K562 (cell line): ENCODE data around the gene ITGAL. TPM values are rescaled to one million over a fixed set of nuclear protein-coding genes. Genes with fewer than 3 reads are reported as not detected.

Source experiments
- ATAC-seq: fragments of 200-7000 bp; cut with Tn5 transposase; 3 replicates; pipeline ENCODE4 v1.9.1; 2020; ENCODE audit warnings: moderate library complexity
- BruUV-seq: library from RNA; stranded (reverse); fragments of 400-500 nt; replicated peaks from 2 replicates; lab custom pipeline; 2021; lab: Mats Ljungman, UMichigan
- CTCF ChIA-PET: fragments of 300-600 bp; formaldehyde crosslinking; extraction: SDS; loops from one replicate; lab custom pipeline; 2021; ENCODE audit warnings: low intra/inter-chr PET ratio; lab: Yijun Ruan, JAX
- POLR2A ChIA-PET: fragments of 300-600, 350-650 bp; sonication (Branson Sonifier 250); formaldehyde crosslinking; extraction: SDS; loops from one replicate; lab custom pipeline; 2021; ENCODE audit warnings: antibody characterized with exemption, inconsistent platforms; lab: Yijun Ruan, JAX
- DNase-seq, 4 experiments: peaks; one replicate each; pipeline versions ENCODE4 v3.0.0 to v3.0.0-alpha.2; 2011 to 2018; ENCODE audit warnings: low spot score in 3 of 4, mixed read lengths in 3 of 4; ENCODE audit errors: extremely low read depth in 1 of 4
- FAIRE-seq: peaks from 2 replicates; lab custom pipeline; 2011; peaks lifted over from hg19 to GRCh38; lab: Jason Lieb, UNC
- H2AFZ ChIP-seq: 2 replicates; pipeline ENCODE4 v1.6.0; 2011; ENCODE audit warnings: low read depth, low read length, control low read depth, inconsistent platforms
- H3K27ac ChIP-seq: fragments of 200-600 bp; 3 replicates; pipeline ENCODE4 v1.8.0; 2011; ENCODE audit warnings: low read depth, mild to moderate bottlenecking, control low read depth, inconsistent platforms, low read length, moderate library complexity, mixed read lengths; ENCODE audit errors: extremely low read depth
- H3K27me3 ChIP-seq, 2 experiments: fragments of 300-600 bp in 1 of 2; 2 replicates in 1 of 2; 3 replicates in 1 of 2; pipeline versions ENCODE4 v1.6.0 to v1.8.0; 2011; ENCODE audit warnings: inconsistent platforms in 2 of 2, low read length in 2 of 2, mild to moderate bottlenecking in 1 of 2, mixed read lengths in 1 of 2, moderate library complexity in 1 of 2; ENCODE audit not compliant: control insufficient read depth in 2 of 2, insufficient read depth in 2 of 2
- H3K36me3 ChIP-seq: fragments of 300-600 bp; 3 replicates; pipeline ENCODE4 v1.8.0; 2011; ENCODE audit warnings: mild to moderate bottlenecking, low read length, inconsistent platforms; ENCODE audit not compliant: control insufficient read depth, insufficient read depth
- H3K4me1 ChIP-seq, 2 experiments: fragments of 200-600 bp in 1 of 2; replicated peaks in 1 of 2; 2 replicates in 1 of 2; 3 replicates in 1 of 2; pipeline versions ENCODE4 v1.5.1 to v1.8.0; 2011; ENCODE audit warnings: inconsistent platforms in 2 of 2, low read length in 2 of 2, mild to moderate bottlenecking in 1 of 2, mixed read lengths in 1 of 2, moderate library complexity in 1 of 2; ENCODE audit not compliant: control insufficient read depth in 2 of 2, insufficient read depth in 2 of 2
- H3K4me2 ChIP-seq: 2 replicates; pipeline ENCODE4 v1.6.1; 2011; ENCODE audit warnings: low read length, control low read depth, inconsistent platforms, mixed read lengths; ENCODE audit not compliant: insufficient read depth
- H3K4me3 ChIP-seq: fragments of 200-600 bp; sonication (generic), shearing (Covaris generic); 2 replicates; pipeline ENCODE4 v1.5.1; 2016; ENCODE audit warnings: control low read depth, inconsistent platforms
- H3K79me2 ChIP-seq: fragments of 200-600 bp; 3 replicates; pipeline ENCODE4 v1.8.0; 2011; ENCODE audit warnings: low read length, inconsistent platforms; ENCODE audit not compliant: control insufficient read depth, insufficient read depth
- H3K9ac ChIP-seq, 2 experiments: 2 replicates each; pipeline versions ENCODE4 v1.6.0 to v1.6.1; 2011; ENCODE audit warnings: low read depth in 2 of 2, low read length in 2 of 2, control low read depth in 1 of 2, inconsistent platforms in 1 of 2, mild to moderate bottlenecking in 1 of 2, mixed read lengths in 1 of 2; ENCODE audit not compliant: insufficient read depth in 1 of 2
- H3K9me1 ChIP-seq: one replicate; pipeline ENCODE4 v1.6.0; 2011; ENCODE audit warnings: inconsistent platforms, mild to moderate bottlenecking, low read length, moderate library complexity; ENCODE audit not compliant: control insufficient read depth, insufficient read depth
- H3K9me3 ChIP-seq: replicated peaks from 2 replicates; pipeline ENCODE4 v1.5.1; 2011; ENCODE audit warnings: low read depth, low read length, inconsistent platforms; ENCODE audit not compliant: control insufficient read depth, insufficient read depth
- H4K20me1 ChIP-seq: replicated peaks from 2 replicates; pipeline ENCODE4 v1.6.1; 2011; ENCODE audit warnings: low read length, inconsistent platforms, mixed read lengths; ENCODE audit not compliant: control insufficient read depth, insufficient read depth
- CBX3 ChIP-seq, 2 experiments: IDR thresholded peaks; 1 replicate in 1 of 2; 2 replicates in 1 of 2; pipeline ENCODE4 v1.6.1; 2012; ENCODE audit warnings: inconsistent platforms in 2 of 2, low read length in 2 of 2, borderline replicate concordance in 1 of 2, control low read depth in 1 of 2
- DMBX1 ChIP-seq: fragments of 250-450 bp; sonication (Bioruptor Pico); IDR thresholded peaks from 2 replicates; pipeline ENCODE4 v1.8.0; 2022; ENCODE audit warnings: inconsistent platforms, mild to moderate bottlenecking, moderate library complexity, borderline replicate concordance
- HNRNPL ChIP-seq: fragments of 200-400 bp; formaldehyde crosslinking; IDR thresholded peaks from 2 replicates; pipeline ENCODE4 v1.6.1; 2017; ENCODE audit warnings: low read depth, mild to moderate bottlenecking, low read length
- MECOM ChIP-seq: fragments of 250-450 bp; sonication (Bioruptor Pico); IDR thresholded peaks from 2 replicates; pipeline ENCODE4 v1.8.0; 2022; ENCODE audit warnings: inconsistent platforms
- MEF2D ChIP-seq: conservative IDR thresholded peaks from 2 replicates; pipeline ENCODE4 v1.6.1; 2016; ENCODE audit warnings: low read depth, missing genetic modification characterization, missing compliant biosample characterization
- NCOA6 ChIP-seq: fragments of 450-650 bp; IDR thresholded peaks from 2 replicates; pipeline ENCODE4 v1.6.1; 2017; ENCODE audit warnings: mild to moderate bottlenecking
- NELFE ChIP-seq: IDR thresholded peaks from 2 replicates; pipeline ENCODE4 v1.6.1; 2011; ENCODE audit warnings: mild to moderate bottlenecking; ENCODE audit not compliant: insufficient read depth, insufficient read length
- NR2C1 ChIP-seq, 2 experiments: fragments of 450-650 bp; IDR thresholded peaks; 2 replicates each; pipeline ENCODE4 v1.6.1; 2017; ENCODE audit warnings: mild to moderate bottlenecking in 2 of 2, antibody characterized with exemption in 1 of 2, inconsistent platforms in 1 of 2, missing compliant biosample characterization in 1 of 2, missing genetic modification characterization in 1 of 2
- OTX1 ChIP-seq: fragments of 450-650 bp; formaldehyde crosslinking; IDR thresholded peaks from 2 replicates; pipeline ENCODE4 v1.4.0; 2022; ENCODE audit warnings: mild to moderate bottlenecking
- RBFOX2 ChIP-seq: fragments of 200-400 bp; formaldehyde crosslinking; IDR thresholded peaks from 2 replicates; pipeline ENCODE4 v1.6.1; 2017; ENCODE audit warnings: low read depth, mild to moderate bottlenecking, low read length, moderate library complexity
- YBX1 ChIP-seq: fragments of 450-650 bp; IDR thresholded peaks from 2 replicates; pipeline ENCODE4 v1.7.1; 2016; ENCODE audit warnings: mild to moderate bottlenecking
- ZNF121 ChIP-seq: sonication (generic); formaldehyde crosslinking; conservative IDR thresholded peaks from 2 replicates; pipeline ENCODE4 v1.8.0; 2022; ENCODE audit warnings: missing genetic modification reagents
- WGBS: fragments of 100-300 bp; shearing (Covaris generic); methylation state at CpG from one replicate; pipeline ENCODE4 v1.1.6; 2016; ENCODE audit warnings: low coverage, mixed read lengths; ENCODE audit not compliant: insufficient coverage; ENCODE audit errors: missing lambda C conversion rate; 5-methylcytosine and 5-hydroxymethylcytosine counted together
- in situ Hi-C: fragments of 300-500 bp; cut with MboI; formaldehyde crosslinking; loops from 4 replicates; pipeline ENCODE4 v1.15.0; 2018; ENCODE audit warnings: inconsistent platforms, mixed read lengths
- intact Hi-C: fragments of 100-400 bp; cut with micrococcal nuclease; formaldehyde crosslinking; loops from 2 replicates; pipeline ENCODE4 v1.14.2; 2022
- polyA plus RNA-seq, 8 experiments: library from polyadenylated mRNA; depleted of rRNA in 4 of 8; stranded (reverse) in 5 of 8; unstranded in 3 of 8; fragments of >200 nt; fragmentation: Nextera tagmentation in 2 of 8; fragmentation: Illumina TruSeq in 1 of 8; extraction: Ambion mirVana in 2 of 8; extraction: Trizol in 1 of 8; gene quantifications; 2 replicates each; pipeline versions ENCODE4 v1.2.1 to v1.2.3, GENCODE V29; 2011 to 2014; ENCODE audit warnings: inconsistent platforms in 1 of 8, missing spikeins in 1 of 8
- total RNA-seq, 7 experiments: library from RNA; depleted of rRNA in 6 of 7; stranded (reverse); fragments of >200 nt in 6 of 7; fragmentation: Illumina TruSeq in 2 of 7; extraction: Trizol in 2 of 7; gene quantifications; 2 replicates each; pipeline versions ENCODE4 v1.2.1 to v1.2.3, GENCODE V29; 2011 to 2021; ENCODE audit warnings: low replicate concordance in 1 of 7
- TF ChIP-seq, protein P1 (sequence below): fragments of 250-450 bp; sonication (Bioruptor Pico); IDR thresholded peaks from 2 replicates; pipeline ENCODE4 v1.4.0; 2020; ENCODE audit warnings: borderline replicate concordance
- TF ChIP-seq, protein P2 (sequence below), 3 experiments: IDR thresholded peaks in 2 of 3; conservative IDR thresholded peaks in 1 of 3; 2 replicates each; pipeline ENCODE4 v1.5.1; 2011 to 2012; ENCODE audit warnings: low read length in 3 of 3, mild to moderate bottlenecking in 3 of 3, control low read depth in 2 of 3, improper control_type of control experiment in 1 of 3, inconsistent platforms in 1 of 3, low read depth in 1 of 3, mixed read lengths in 1 of 3, moderate library complexity in 1 of 3; ENCODE audit not compliant: insufficient read depth in 2 of 3
- TF ChIP-seq, protein P3 (sequence below): fragments of 250-450 bp; sonication (Bioruptor Pico); IDR thresholded peaks from 2 replicates; pipeline ENCODE4 v1.5.0; 2021

ITGAL gene
- total and polyA plus RNA-seq, 9 of the 15 experiments (the other 6 are each of a cell fraction or from before 2014, with no cell fraction given): 0.01 to 0.53 TPM; not detected in 7

DNA sequence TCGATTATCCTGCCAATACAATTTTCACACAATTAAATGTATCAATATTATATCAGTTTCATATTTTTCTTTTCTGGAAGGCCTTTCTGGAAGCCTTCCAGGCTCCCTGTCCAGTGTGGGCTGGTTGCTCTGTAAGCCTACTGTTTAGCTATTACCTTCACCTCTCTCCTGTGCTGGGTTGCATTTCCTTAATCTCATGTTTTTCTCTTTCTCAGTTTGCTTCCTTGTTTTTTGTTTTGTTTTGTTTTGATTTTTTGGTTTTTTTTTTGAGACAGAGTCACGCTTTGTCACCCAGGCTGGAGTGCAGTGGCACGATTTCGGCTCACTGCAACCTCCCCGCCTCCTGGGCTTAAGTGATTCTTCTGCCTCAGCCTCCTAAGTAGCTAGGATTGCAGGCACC lies 33.7 kb upstream of the ITGAL start (continued):
- TF ChIP-seq HNRNPL (no peak), MEF2D (tag) (no peak), NR2C1 (IDR thresholded peaks at IDR 0.05) (no peak), NR2C1 (tag; IDR thresholded peaks at IDR 0.05) (no peak), DMBX1 (CRISPR knock-in tag) (no peak), RBFOX2 (no peak), CBX3 (IDR thresholded peaks at IDR 0.05; ENCODE audit: borderline replicate concordance in 1 of 2, low read length in 2 of 2) (no peak)
- TF ChIP-seq, protein P1, sequence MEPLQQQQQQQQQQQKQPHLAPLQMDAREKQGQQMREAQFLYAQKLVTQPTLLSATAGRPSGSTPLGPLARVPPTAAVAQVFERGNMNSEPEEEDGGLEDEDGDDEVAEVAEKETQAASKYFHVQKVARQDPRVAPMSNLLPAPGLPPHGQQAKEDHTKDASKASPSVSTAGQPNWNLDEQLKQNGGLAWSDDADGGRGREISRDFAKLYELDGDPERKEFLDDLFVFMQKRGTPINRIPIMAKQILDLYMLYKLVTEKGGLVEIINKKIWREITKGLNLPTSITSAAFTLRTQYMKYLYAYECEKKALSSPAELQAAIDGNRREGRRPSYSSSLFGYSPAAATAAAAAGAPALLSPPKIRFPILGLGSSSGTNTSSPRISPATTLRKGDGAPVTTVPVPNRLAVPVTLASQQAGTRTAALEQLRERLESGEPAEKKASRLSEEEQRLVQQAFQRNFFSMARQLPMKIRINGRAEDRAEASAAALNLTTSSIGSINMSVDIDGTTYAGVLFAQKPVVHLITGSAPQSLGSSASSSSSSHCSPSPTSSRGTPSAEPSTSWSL: no peak

DNA sequence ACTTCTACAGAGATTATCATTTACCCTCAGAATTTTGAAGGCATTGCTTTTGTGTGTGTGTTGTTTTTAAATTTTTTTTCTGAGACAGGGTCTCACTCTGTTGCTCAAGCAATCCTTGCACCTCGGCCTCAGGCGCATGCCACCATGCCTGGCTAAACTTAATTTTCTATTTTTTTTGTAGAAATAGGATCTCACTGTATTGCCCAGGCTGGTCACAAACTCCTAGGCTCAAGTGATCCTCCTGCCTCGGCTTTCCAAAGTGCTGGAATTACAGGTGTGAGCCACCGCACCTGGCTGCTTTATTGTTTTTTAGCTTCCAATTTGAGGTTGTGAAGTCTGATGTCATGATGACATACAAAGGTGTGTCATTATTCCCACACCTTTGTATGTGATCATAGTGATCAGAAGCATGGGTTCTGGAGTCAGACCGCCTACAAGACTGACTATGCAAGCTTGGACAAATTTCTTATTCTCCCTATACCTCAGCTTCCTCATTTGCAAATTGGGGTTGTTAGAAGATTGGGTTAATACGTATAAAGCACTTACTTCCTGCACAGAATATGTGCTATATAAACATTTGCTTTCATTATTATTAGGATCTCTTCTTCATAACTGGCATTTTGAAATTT lies 32.7 kb upstream of the ITGAL start:
- ATAC-seq (no peak), FAIRE-seq (no peak), DNase-seq (no peak)
- no peak overlapping the region for H3K9ac ChIP-seq
- H3K4me1 ChIP-seq: peaks cover 0 to 7% of the 10 kb centered on the region in 2 experiments; a peak in 2 of 5 replicates
- in situ Hi-C loops (loop anchor here (10.0 kb wide), 1 partner anchor 185 kb away; no protein-coding TSS in a partner anchor), intact Hi-C loops (no loop called here)
- H3K9me1 ChIP-seq: no peaks in the 10 kb centered on the region
- no peaks in the 10 kb centered on the region for H3K27me3 ChIP-seq
- H2AFZ ChIP-seq: no peak overlapping the region
- no peak overlapping the region for H3K4me3 ChIP-seq
- peaks cover 20% of the 10 kb centered on the region for H3K36me3 ChIP-seq
- H4K20me1 ChIP-seq: 0 out of 2 replicates have a peak, but pooled peaks cover 7% of the 10 kb centered on the region
- no TSS peak for BruUV-seq
- no peak overlapping the region for H3K27ac ChIP-seq
- no peak overlapping the region for H3K4me2 ChIP-seq
- POLR2A ChIA-PET: no interaction called here
- 71% methylated on average over 6 of the region's 6 CpGs for WGBS
- TF ChIP-seq YBX1 (no peak), NCOA6 (no peak), OTX1 (no peak), MECOM (no peak), ZNF121 (CRISPR knock-in tag) (peak; percentile 53; the same call in 1 of the 2 replicates), NELFE (no peak)
- TF ChIP-seq, protein P2, sequence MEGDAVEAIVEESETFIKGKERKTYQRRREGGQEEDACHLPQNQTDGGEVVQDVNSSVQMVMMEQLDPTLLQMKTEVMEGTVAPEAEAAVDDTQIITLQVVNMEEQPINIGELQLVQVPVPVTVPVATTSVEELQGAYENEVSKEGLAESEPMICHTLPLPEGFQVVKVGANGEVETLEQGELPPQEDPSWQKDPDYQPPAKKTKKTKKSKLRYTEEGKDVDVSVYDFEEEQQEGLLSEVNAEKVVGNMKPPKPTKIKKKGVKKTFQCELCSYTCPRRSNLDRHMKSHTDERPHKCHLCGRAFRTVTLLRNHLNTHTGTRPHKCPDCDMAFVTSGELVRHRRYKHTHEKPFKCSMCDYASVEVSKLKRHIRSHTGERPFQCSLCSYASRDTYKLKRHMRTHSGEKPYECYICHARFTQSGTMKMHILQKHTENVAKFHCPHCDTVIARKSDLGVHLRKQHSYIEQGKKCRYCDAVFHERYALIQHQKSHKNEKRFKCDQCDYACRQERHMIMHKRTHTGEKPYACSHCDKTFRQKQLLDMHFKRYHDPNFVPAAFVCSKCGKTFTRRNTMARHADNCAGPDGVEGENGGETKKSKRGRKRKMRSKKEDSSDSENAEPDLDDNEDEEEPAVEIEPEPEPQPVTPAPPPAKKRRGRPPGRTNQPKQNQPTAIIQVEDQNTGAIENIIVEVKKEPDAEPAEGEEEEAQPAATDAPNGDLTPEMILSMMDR (IDR thresholded peaks at IDR 0.05 in 2 of 3, conservative IDR thresholded peaks at IDR 0.05 in 1 of 3; ENCODE audit: insufficient read depth in 2 of 3, low read depth in 1 of 3, low read length in 3 of 3): no peak
- TF ChIP-seq, protein P3, sequence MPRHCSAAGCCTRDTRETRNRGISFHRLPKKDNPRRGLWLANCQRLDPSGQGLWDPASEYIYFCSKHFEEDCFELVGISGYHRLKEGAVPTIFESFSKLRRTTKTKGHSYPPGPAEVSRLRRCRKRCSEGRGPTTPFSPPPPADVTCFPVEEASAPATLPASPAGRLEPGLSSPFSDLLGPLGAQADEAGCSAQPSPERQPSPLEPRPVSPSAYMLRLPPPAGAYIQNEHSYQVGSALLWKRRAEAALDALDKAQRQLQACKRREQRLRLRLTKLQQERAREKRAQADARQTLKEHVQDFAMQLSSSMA: no peak
- H3K9me3 ChIP-seq: no peaks in the 10 kb centered on the region
- CTCF ChIA-PET: no interaction called here
- peaks cover 20% of the 10 kb centered on the region for H3K79me2 ChIP-seq
